HepG2 (cell line): Measurements from ENCODE around the gene PLXND1. TPM values are rescaled to one million over a fixed set of nuclear protein-coding genes. Genes with fewer than 3 reads are reported as not detected.

Experiments used
- ATAC-seq: fragments of 200-7000 bp; cut with Tn5 transposase; 3 replicates; pipeline ENCODE4 v1.9.1; 2020; ENCODE audit warnings: mild to moderate bottlenecking, moderate library complexity
- BruUV-seq: library from RNA; stranded (reverse); fragments of 400-500 nt; replicated peaks from 2 replicates; lab custom pipeline; 2021; lab: Mats Ljungman, UMichigan
- CTCF ChIA-PET: fragments of 300-600 bp; formaldehyde crosslinking; extraction: SDS; loops from one replicate; lab custom pipeline; 2021; ENCODE audit warnings: low total read pairs, inconsistent platforms, low intra/inter-chr PET ratio; lab: Yijun Ruan, JAX
- POLR2A ChIA-PET: fragments of 350-600 bp; sonication (Branson Sonifier 250); formaldehyde crosslinking; loops from one replicate; lab custom pipeline; 2020; ENCODE audit warnings: antibody characterized with exemption, inconsistent platforms; lab: Yijun Ruan, JAX
- DNase-seq: peaks from one replicate; pipeline ENCODE4 v3.0.0-alpha.2; 2015; ENCODE audit warnings: low spot score
- FAIRE-seq: peaks from 3 replicates; lab custom pipeline; 2011; peaks lifted over from hg19 to GRCh38; lab: Jason Lieb, UNC
- H2AFZ ChIP-seq: one replicate; pipeline ENCODE4 v1.6.1; 2011; ENCODE audit warnings: low read length, inconsistent platforms
- H3K27ac ChIP-seq: fragments of 300-600 bp; 3 replicates; pipeline ENCODE4 v1.8.0; 2011; ENCODE audit warnings: mixed run types, mild to moderate bottlenecking, mixed read lengths, low read length, inconsistent platforms; ENCODE audit not compliant: insufficient read depth; ENCODE audit errors: extremely low read length
- H3K27me3 ChIP-seq, 2 experiments: fragments of 200-600 bp in 1 of 2; 2 replicates in 1 of 2; 3 replicates in 1 of 2; pipeline versions ENCODE4 v1.6.0 to v1.8.0; 2011; ENCODE audit warnings: low read length in 2 of 2, mild to moderate bottlenecking in 2 of 2, moderate library complexity in 2 of 2, inconsistent platforms in 1 of 2; ENCODE audit not compliant: insufficient read depth in 2 of 2, control insufficient read depth in 1 of 2
- H3K36me3 ChIP-seq, 2 experiments: fragments of 200-600 bp in 1 of 2; replicated peaks in 1 of 2; 2 replicates in 1 of 2; 3 replicates in 1 of 2; pipeline versions ENCODE4 v1.5.1 to v1.8.0; 2011; ENCODE audit warnings: low read length in 2 of 2, inconsistent platforms in 1 of 2; ENCODE audit not compliant: insufficient read depth in 2 of 2, control insufficient read depth in 1 of 2
- H3K4me1 ChIP-seq: 2 replicates; pipeline ENCODE4 v1.5.1; 2012; ENCODE audit warnings: low read length, inconsistent platforms; ENCODE audit not compliant: insufficient read depth
- H3K4me2 ChIP-seq: 2 replicates; pipeline ENCODE4 v1.6.0; 2011; ENCODE audit warnings: low read depth, low read length, inconsistent platforms
- H3K4me3 ChIP-seq, 3 experiments: fragments of 200-600 bp in 1 of 3; sonication (generic), shearing (Covaris generic) in 1 of 3; replicated peaks in 1 of 3; 2 replicates each; pipeline ENCODE4 v1.5.1; 2011 to 2016; ENCODE audit warnings: low read length in 3 of 3, inconsistent platforms in 2 of 3, low read depth in 2 of 3, mild to moderate bottlenecking in 2 of 3, control low read depth in 1 of 3, mixed read lengths in 1 of 3; ENCODE audit not compliant: insufficient read depth in 1 of 3
- H3K79me2 ChIP-seq: one replicate; pipeline ENCODE4 v1.6.1; 2011; ENCODE audit warnings: low read length, inconsistent platforms; ENCODE audit not compliant: insufficient read depth
- H3K9ac ChIP-seq: 2 replicates; pipeline ENCODE4 v1.6.0; 2011; ENCODE audit warnings: mild to moderate bottlenecking, low read depth, low read length, inconsistent platforms; ENCODE audit not compliant: insufficient read depth
- H3K9me3 ChIP-seq: 2 replicates; pipeline ENCODE4 v1.5.1; 2012; ENCODE audit warnings: mild to moderate bottlenecking, low read length
- H4K20me1 ChIP-seq: 2 replicates; pipeline ENCODE4 v1.6.0; 2011; ENCODE audit warnings: inconsistent platforms, mild to moderate bottlenecking, low read length, moderate library complexity; ENCODE audit not compliant: insufficient read depth
- AHR ChIP-seq: IDR thresholded peaks from 2 replicates; pipeline ENCODE4 v1.6.1; 2018; ENCODE audit warnings: missing genetic modification reagents, missing compliant biosample characterization
- ATF4 ChIP-seq, 2 experiments: fragments of 450-650 bp in 1 of 2; sonication (generic) in 1 of 2; formaldehyde crosslinking; IDR thresholded peaks; 2 replicates each; pipeline versions ENCODE4 v1.5.0 to v1.8.0; 2020 to 2022; ENCODE audit warnings: mild to moderate bottlenecking in 1 of 2, missing genetic modification reagents in 1 of 2
- CBX1 ChIP-seq: IDR thresholded peaks from one replicate; pipeline ENCODE4 v1.6.1; 2016; ENCODE audit warnings: antibody characterized with exemption, low read depth
- CREBL2 ChIP-seq: sonication (generic); formaldehyde crosslinking; IDR thresholded peaks from 2 replicates; pipeline ENCODE4 v1.8.1; 2023; ENCODE audit warnings: missing genetic modification reagents, mild to moderate bottlenecking, borderline replicate concordance
- FOSL1 ChIP-seq: sonication (generic); formaldehyde crosslinking; IDR thresholded peaks from 2 replicates; pipeline ENCODE4 v1.9.0; 2021; ENCODE audit warnings: missing genetic modification reagents, borderline replicate concordance
- FOSL2 ChIP-seq: sonication (generic); formaldehyde crosslinking; IDR thresholded peaks from 2 replicates; pipeline ENCODE4 v1.4.0; 2020; ENCODE audit warnings: missing genetic modification reagents
- HOXA5 ChIP-seq: sonication (generic); formaldehyde crosslinking; IDR thresholded peaks from 2 replicates; pipeline ENCODE4 v1.4.0; 2020; ENCODE audit warnings: missing genetic modification reagents
- ISL2 ChIP-seq: sonication (generic); formaldehyde crosslinking; IDR thresholded peaks from 2 replicates; pipeline ENCODE4 v1.5.0; 2020; ENCODE audit warnings: missing genetic modification reagents
- KAT8 ChIP-seq: IDR thresholded peaks from 2 replicates; pipeline ENCODE4 v1.6.1; 2016; ENCODE audit warnings: missing genetic modification reagents, missing compliant biosample characterization
- KDM4B ChIP-seq: sonication (generic); formaldehyde crosslinking; IDR thresholded peaks from 2 replicates; pipeline ENCODE4 v1.4.0; 2020; ENCODE audit warnings: missing genetic modification reagents
- NONO ChIP-seq, 2 experiments: fragments of 450-650 bp in 1 of 2; sonication (generic) in 1 of 2; formaldehyde crosslinking in 1 of 2; IDR thresholded peaks in 1 of 2; conservative IDR thresholded peaks in 1 of 2; 2 replicates each; pipeline versions ENCODE4 v1.6.1 to v1.8.0; 2017 to 2022; ENCODE audit warnings: mild to moderate bottlenecking in 1 of 2, missing genetic modification reagents in 1 of 2, moderate library complexity in 1 of 2
- NR2F6 ChIP-seq, 2 experiments: IDR thresholded peaks; 2 replicates each; pipeline ENCODE4 v1.6.1; 2016; ENCODE audit warnings: antibody characterized with exemption in 1 of 2, mild to moderate bottlenecking in 1 of 2
- PHF21A ChIP-seq: sonication (generic); formaldehyde crosslinking; IDR thresholded peaks from 2 replicates; pipeline ENCODE4 v1.5.0; 2020; ENCODE audit warnings: mild to moderate bottlenecking, missing genetic modification reagents
- PPARG ChIP-seq: conservative IDR thresholded peaks from 2 replicates; pipeline ENCODE4 v1.6.1; 2016; ENCODE audit warnings: missing biosample characterization, missing genetic modification reagents
- RXRB ChIP-seq: IDR thresholded peaks from 2 replicates; pipeline ENCODE4 v1.6.1; 2016; ENCODE audit warnings: borderline replicate concordance, missing genetic modification reagents, missing compliant biosample characterization
- TEAD3 ChIP-seq: optimal IDR thresholded peaks from 2 replicates; pipeline ENCODE3; 2016; ENCODE audit warnings: borderline replicate concordance
- ZFP36 ChIP-seq: fragments of 150-350 bp; IDR thresholded peaks from 2 replicates; pipeline ENCODE4 v1.6.1; 2018; ENCODE audit warnings: borderline replicate concordance, low read length, low read depth; ENCODE audit not compliant: partially characterized antibody
- ZNF44 ChIP-seq: sonication (generic); formaldehyde crosslinking; IDR thresholded peaks from 2 replicates; pipeline ENCODE4 v1.5.1; 2020; ENCODE audit warnings: mild to moderate bottlenecking, missing genetic modification reagents
- ZNF776 ChIP-seq: sonication (generic); formaldehyde crosslinking; IDR thresholded peaks from 2 replicates; pipeline ENCODE4 v1.4.0; 2020; ENCODE audit warnings: mild to moderate bottlenecking, missing genetic modification reagents
- ZNF879 ChIP-seq: sonication (generic); formaldehyde crosslinking; IDR thresholded peaks from 2 replicates; pipeline ENCODE4 v1.8.1; 2023; ENCODE audit warnings: missing genetic modification reagents
- WGBS: methylation state at CpG from one replicate; pipeline ENCODE4 v1.1.6; 2017; ENCODE audit warnings: low lambda C conversion rate; 5-methylcytosine and 5-hydroxymethylcytosine counted together
- in situ Hi-C: cut with HindIII; loops from 2 replicates; pipeline ENCODE4 v1.10.0; 2017; ENCODE audit warnings: low pct_unique_long_range_greater_than_20kb; ENCODE audit not compliant: extremely low pct_ligation_motif_present
- intact Hi-C: fragments of 100-400 bp; cut with micrococcal nuclease; formaldehyde crosslinking; loops from one replicate; pipeline ENCODE4 v1.10.0; 2022; ENCODE audit not compliant: unreplicated experiment
- polyA plus RNA-seq, 8 experiments: library from polyadenylated mRNA; depleted of rRNA in 3 of 8; stranded (reverse) in 7 of 8; unstranded in 1 of 8; fragments of >200 nt; fragmentation: Illumina TruSeq in 4 of 8; extraction: Trizol in 4 of 8; gene quantifications; 2 replicates each; pipeline versions ENCODE4 v1.2.1 to v1.2.3, GENCODE V29; 2011 to 2016; ENCODE audit warnings: low read depth in 4 of 8, missing spikeins in 1 of 8, mixed read lengths in 1 of 8; ENCODE audit not compliant: insufficient read depth in 1 of 8
- total RNA-seq, 5 experiments: library from RNA; depleted of rRNA; stranded (reverse); fragments of >200 nt; fragmentation: Illumina TruSeq; extraction: Trizol; gene quantifications; 2 replicates each; pipeline ENCODE4 v1.2.3, GENCODE V29; 2016; ENCODE audit warnings: low read depth in 1 of 5
- TF ChIP-seq, protein P1 (sequence below): IDR thresholded peaks from 2 replicates; pipeline ENCODE4 v1.6.1; 2016; ENCODE audit warnings: missing genetic modification reagents, missing compliant biosample characterization

Gene PLXND1
- total and polyA plus RNA-seq, 2 of the 13 experiments (the other 11 are each of a cell fraction or from before 2014, with no cell fraction given) = 15.9 to 42.0 TPM

DNA sequence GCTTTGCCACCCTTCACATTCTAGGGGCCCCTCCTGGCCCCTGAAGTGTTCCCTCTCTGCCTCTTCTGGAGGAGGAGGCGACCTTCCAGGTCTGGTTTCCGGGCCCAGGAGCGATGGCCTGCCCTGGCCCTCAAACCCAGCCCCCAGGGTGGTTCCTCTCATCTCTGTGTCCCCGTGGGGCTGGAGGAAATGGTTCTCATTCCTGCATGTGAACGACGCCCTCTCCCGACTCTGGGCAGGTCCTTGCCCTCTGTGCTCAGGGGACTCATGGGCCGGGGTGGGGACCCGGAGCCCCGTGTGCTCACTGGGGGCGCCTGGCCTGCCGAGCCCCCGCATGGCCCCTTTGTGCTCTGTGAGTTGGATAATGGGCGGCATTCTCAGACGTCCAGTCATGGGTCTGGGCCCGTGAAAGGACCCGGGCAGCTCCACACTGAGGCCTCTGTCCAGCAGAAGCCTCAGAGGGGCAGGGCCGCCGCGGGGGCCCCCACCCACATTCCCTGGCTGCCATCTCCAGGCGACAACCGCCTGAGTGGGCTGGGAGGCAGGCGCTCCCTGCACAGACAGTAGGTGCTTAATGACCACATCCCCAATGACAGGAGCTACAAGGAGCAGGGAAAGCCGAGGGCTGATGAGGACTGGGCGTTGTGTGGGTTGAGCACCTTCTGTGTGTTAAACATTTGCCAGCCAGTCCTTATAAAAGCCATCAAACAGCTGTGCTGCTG, 5.5 kb upstream of the PLXND1 start:
- FAIRE-seq = no peak
- Histone ChIP-seq H3K9me3 (no peaks in the 10 kb centered on the region), H3K36me3 (no peaks in the 10 kb centered on the region), H3K79me2 (no peaks in the 10 kb centered on the region), H3K27me3 (no peaks in the 10 kb centered on the region; a peak in 1 of 5 replicates), H3K27ac (peak overlapping the region; percentile 33), H4K20me1 (no peaks in the 10 kb centered on the region), H2AFZ (no peak overlapping the region), H3K4me3 (peak overlapping the region in 2 of 3 experiments; percentile 31 to 69; a peak in 4 of 6 replicates), H3K4me1 (peaks cover 94% of the 10 kb centered on the region), H3K9ac (peak overlapping the region; percentile 59), H3K4me2 (peak overlapping the region; percentile 80)
- in situ Hi-C loops (no loop called here), intact Hi-C loops (loop anchor here (1.0 to 2.0 kb wide), 2 partner anchors 15 to 18 kb away; no protein-coding TSS in a partner anchor)
- ATAC-seq = peak; percentile 47
- BruUV-seq = no TSS peak
- CTCF ChIA-PET = no interaction called here
- POLR2A ChIA-PET = interaction anchor here (2.2 to 3.8 kb wide), 2 partner anchors 14 to 16 kb away, joined by 21 to 26 read pairs; no protein-coding TSS in a partner anchor
- 0% methylated on average over 1 of the region's 25 CpGs for WGBS
- peak; percentile 70 for DNase-seq
- 0 out of 2 replicates have a peak, but pooled peaks have one; percentile 17 for TF ChIP-seq KAT8 (CRISPR knock-in tag)
- peak; percentile 14 for TF ChIP-seq CBX1
- peak; percentile 29; the same call in 1 of the 2 replicates for TF ChIP-seq PPARG (CRISPR knock-in tag)
- TF ChIP-seq, protein P1, sequence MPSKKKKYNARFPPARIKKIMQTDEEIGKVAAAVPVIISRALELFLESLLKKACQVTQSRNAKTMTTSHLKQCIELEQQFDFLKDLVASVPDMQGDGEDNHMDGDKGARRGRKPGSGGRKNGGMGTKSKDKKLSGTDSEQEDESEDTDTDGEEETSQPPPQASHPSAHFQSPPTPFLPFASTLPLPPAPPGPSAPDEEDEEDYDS (CRISPR knock-in tag) = peak; percentile 47; the same call in 1 of the 2 replicates
- TF ChIP-seq ATF4 (CRISPR knock-in tag; IDR thresholded peaks at IDR 0.05) = 0 out of 4 replicates have a peak, but pooled peaks of 1 of the 2 experiments have one; percentile 19
- TF ChIP-seq NONO (IDR thresholded peaks at IDR 0.05) = no peak
- 0 out of 2 replicates have a peak, but pooled peaks have one; percentile 31 for TF ChIP-seq NONO (CRISPR knock-in tag; conservative IDR thresholded peaks at IDR 0.05)
- no peak for TF ChIP-seq NR2F6 (IDR thresholded peaks at IDR 0.05)
- TF ChIP-seq NR2F6 (CRISPR knock-in tag; IDR thresholded peaks at IDR 0.05) = peak; percentile 22; the same call in 1 of the 2 replicates
- TF ChIP-seq ZFP36 = no peak
- TF ChIP-seq FOSL2 = 0 out of 2 replicates have a peak, but pooled peaks have one; percentile 51
- 0 out of 2 replicates have a peak, but pooled peaks have one; percentile 26 for TF ChIP-seq AHR (CRISPR knock-in tag)
- TF ChIP-seq ZNF44 = no peak
- 0 out of 2 replicates have a peak, but pooled peaks have one; percentile 27 for TF ChIP-seq ZNF776 (CRISPR knock-in tag)
- TF ChIP-seq FOSL1 (CRISPR knock-in tag) = peak; percentile 63
- TF ChIP-seq CREBL2 (CRISPR knock-in tag) = no peak
- TF ChIP-seq ZNF879 (CRISPR knock-in tag) = no peak
- peak; percentile 10; the same call in 1 of the 2 replicates for TF ChIP-seq PHF21A
- 0 out of 2 replicates have a peak, but pooled peaks have one; percentile 20 for TF ChIP-seq KDM4B (CRISPR knock-in tag)
- TF ChIP-seq TEAD3 = peak; percentile 84
- 0 out of 2 replicates have a peak, but pooled peaks have one; percentile 34 for TF ChIP-seq ISL2 (CRISPR knock-in tag)
- no peak; the same call in 1 of the 2 replicates for TF ChIP-seq HOXA5 (CRISPR knock-in tag)
- TF ChIP-seq RXRB (CRISPR knock-in tag) = peak; percentile 54; the same call in 1 of the 2 replicates
